ENCODE results near the gene C2orf92.

The C2orf92 gene

GRCh38 chr2:97662386-97662894 lies 7.1 kb upstream of the C2orf92 start (continued):
- TF ChIP-seq ZBTB11 (tag by site-specific recombination; conservative IDR thresholded peaks at IDR 0.05; ENCODE audit: low read depth) (no peak), GLIS1 (tag by site-specific recombination; IDR thresholded peaks at IDR 0.05) (no peak), ZNF660 (tag by site-specific recombination; IDR thresholded peaks at IDR 0.05) (no peak), TRIM28 (IDR thresholded peaks at IDR 0.05; ENCODE audit: borderline replicate concordance, low read length) (no peak), ZNF501 (tag by site-specific recombination; IDR thresholded peaks at IDR 0.05) (no peak), ZNF394 (tag by site-specific recombination; IDR thresholded peaks at IDR 0.05; ENCODE audit: borderline replicate concordance) (no peak), KLF17 (tag by site-specific recombination; IDR thresholded peaks at IDR 0.05) (no peak), FEZF1 (tag by site-specific recombination; IDR thresholded peaks at IDR 0.05) (no peak), ZBTB49 (tag by site-specific recombination; IDR thresholded peaks at IDR 0.05; ENCODE audit: low read depth) (no peak), ZNF140 (tag by site-specific recombination; IDR thresholded peaks at IDR 0.05) (no peak), ZNF600 (tag by site-specific recombination; IDR thresholded peaks at IDR 0.05) (no peak), MYNN (tag by site-specific recombination; IDR thresholded peaks at IDR 0.05; ENCODE audit: borderline replicate concordance) (no peak), PRDM4 (tag by site-specific recombination; IDR thresholded peaks at IDR 0.05) (peak; percentile 65), ZEB2 (tag by site-specific recombination; IDR thresholded peaks at IDR 0.05) (no peak)

GRCh38 chr2:97662895-97663625 lies 6.5 kb upstream of the C2orf92 start:
- H3K27ac ChIP-seq (ENCODE audit: extremely low read depth, low read depth, low read length): peak overlapping the region; percentile 95
- CTCF ChIA-PET: interaction anchor here (0.8 to 3.8 kb wide), 5 partner anchors 11 to 550 kb away, joined by 3 to 35 read pairs (median 5); partner anchors contain the start of gene ANKRD36
- H3K4me1 ChIP-seq (ENCODE audit: control insufficient read depth, insufficient read depth, low read length): 0 out of 2 replicates have a peak, but pooled peaks cover 2% of the 10 kb centered on the region
- POLR2A ChIA-PET: interaction anchor here (0.9 to 7.6 kb wide), 4 partner anchors 9 to 74 kb away, joined by 3 to 183 read pairs (median 4); partner anchors contain the start of gene COX5B
- H3K9me3 ChIP-seq (ENCODE audit: control insufficient read depth, insufficient read depth, low read depth, low read length): no peaks in the 10 kb centered on the region
- peaks cover 0 to 31% of the 10 kb centered on the region in 2 experiments; a peak in 2 of 3 replicates for H3K36me3 ChIP-seq (ENCODE audit: control insufficient read depth in 2 of 2, insufficient read depth in 1 of 2, low read length in 2 of 2)
- H3K4me3 ChIP-seq (ENCODE audit: low read depth, low read length): peak overlapping the region; percentile 65
- TF ChIP-seq ZNF488 (tag by site-specific recombination; IDR thresholded peaks at IDR 0.05) (no peak), ZBTB17 (tag by site-specific recombination; IDR thresholded peaks at IDR 0.05) (peak; percentile 48; the same call in 1 of the 2 replicates), ZNF777 (tag by site-specific recombination; IDR thresholded peaks at IDR 0.05; ENCODE audit: borderline replicate concordance) (no peak), ZNF223 (tag by site-specific recombination; IDR thresholded peaks at IDR 0.05) (no peak), ZNF335 (tag by site-specific recombination; conservative IDR thresholded peaks at IDR 0.05) (peak; percentile 28), ZBTB48 (tag by site-specific recombination; IDR thresholded peaks at IDR 0.05) (0 out of 2 replicates have a peak, but pooled peaks have one; percentile 37), ZNF37A (tag by site-specific recombination; IDR thresholded peaks at IDR 0.05) (no peak), ZNF560 (tag by site-specific recombination; IDR thresholded peaks at IDR 0.05; ENCODE audit: borderline replicate concordance) (no peak), ZNF398 (tag by site-specific recombination; IDR thresholded peaks at IDR 0.05) (0 out of 2 replicates have a peak, but pooled peaks have one; percentile 25), ZIC2 (tag by site-specific recombination; IDR thresholded peaks at IDR 0.05) (no peak; the same call in 1 of the 2 replicates)
